Left forelimb (tissue), 1 donor: ENCODE measurements around the gene SIRT6.
"Not testable (repeated sequence)": the region's sequence is repeated elsewhere in the genome, so short reads cannot be mapped to it uniquely, and the experiment has no call there.

Source experiments
- DNase-seq: peaks from one replicate; pipeline ENCODE4 v3.0.0-alpha.2; 2018; ENCODE audit warnings: low spot score

SIRT6 gene

GRCh38 chr19:4199699-4200293, 17.4 kb upstream of the SIRT6 start:
- no peak for DNase-seq

- no peak for DNase-seq
These were observed 16.2 kb upstream of the SIRT6 start for GRCh38 chr19:4198467-4199126.

- no peak for DNase-seq
These were observed 15.5 kb upstream of the SIRT6 start for GRCh38 chr19:4197625-4198466.

GRCh38 chr19:4197228-4197624, 14.9 kb upstream of the SIRT6 start:
- DNase-seq, result no peak

- DNase-seq, result no peak
These were observed 14.3 kb upstream of the SIRT6 start for GRCh38 chr19:4196587-4197148.

GRCh38 chr19:4196009-4196408, 13.6 kb upstream of the SIRT6 start:
- DNase-seq, result no peak

GRCh38 chr19:4194353-4194752, 12.0 kb upstream of the SIRT6 start:
- DNase-seq, result no peak

- not testable (repeated sequence) for DNase-seq
These were observed 10.2 kb upstream of the SIRT6 start for GRCh38 chr19:4192537-4192936.

GRCh38 chr19:4189641-4190040, 7.3 kb upstream of the SIRT6 start:
- DNase-seq, result no peak

- no peak for DNase-seq
These were observed 5.2 kb upstream of the SIRT6 start for GRCh38 chr19:4187313-4188122.

GRCh38 chr19:4186087-4186993, 4.0 kb upstream of the SIRT6 start:
- no peak for DNase-seq

- DNase-seq, result no peak
These were observed 3.2 kb upstream of the SIRT6 start for GRCh38 chr19:4185413-4186086.

GRCh38 chr19:4184718-4185352, 2.5 kb upstream of the SIRT6 start:
- no peak for DNase-seq

- DNase-seq, result no peak
These were observed 1.8 kb upstream of the SIRT6 start for GRCh38 chr19:4183967-4184717.

- DNase-seq, result no peak
These were observed 1.3 kb downstream of the SIRT6 start for GRCh38 chr19:4181053-4181508.

- DNase-seq, result no peak
These were observed 3.4 kb downstream of the SIRT6 start for GRCh38 chr19:4178990-4179389.

GRCh38 chr19:4177146-4177545, 5.2 kb downstream of the SIRT6 start:
- DNase-seq, result no peak

GRCh38 chr19:4175669-4175931, 6.8 kb downstream of the SIRT6 start:
- DNase-seq, result no peak
